ENCODE results near the gene EHD4. TPM values are rescaled to one million over a fixed set of nuclear protein-coding genes. Genes with fewer than 3 reads are reported as not detected.

Gene EHD4
- total and polyA plus RNA-seq, 2 donors (not counting 3 experiments of a cell fraction or from before 2014, with no cell fraction given) = 96.7 to 128 TPM

DNA sequence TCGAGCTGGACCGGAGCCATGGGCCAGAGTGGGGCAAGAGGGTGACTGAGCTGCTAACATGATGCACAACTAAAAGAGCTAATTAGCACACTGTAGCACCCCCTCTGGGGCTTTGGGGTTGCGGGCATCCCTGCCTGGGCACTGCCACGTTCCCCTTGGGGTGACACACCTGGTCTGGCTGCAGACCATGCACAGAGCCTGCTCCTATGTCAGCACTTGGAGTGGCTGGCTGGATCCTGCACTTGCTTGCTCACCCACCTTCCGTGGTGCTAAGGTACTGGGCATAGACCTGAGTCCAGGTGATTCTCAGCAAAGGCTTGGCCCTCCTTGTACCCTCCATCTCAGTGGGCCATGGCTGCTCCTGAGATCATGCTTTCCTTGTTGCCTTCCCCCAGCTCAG is 65.7 kb downstream of the EHD4 start:
- Histone ChIP-seq H3K9ac (replicated peaks; ENCODE audit: extremely low read depth, insufficient read depth, low read length) (no peak overlapping the region), H3K9me3 (replicated peaks; ENCODE audit: control insufficient read depth, insufficient read depth, low read length) (no peaks in the 10 kb centered on the region), H4K20me1 (replicated peaks; ENCODE audit: control insufficient read depth, extremely low read depth, insufficient read depth, low read length) (no peaks in the 10 kb centered on the region), H3K27ac (ENCODE audit: insufficient read depth, low read depth, low read length) (no peak overlapping the region), H3K4me2 (ENCODE audit: insufficient read depth, low read length) (no peak overlapping the region), H3K9me1 (replicated peaks; ENCODE audit: control insufficient read depth, extremely low read depth, insufficient read depth, low read length) (no peaks in the 10 kb centered on the region), H2AFZ (ENCODE audit: low read depth, low read length) (no peak overlapping the region), H3K4me1 (ENCODE audit: control insufficient read depth, extremely low read depth, insufficient read depth, low read length) (no peaks in the 10 kb centered on the region), H3K4me3 (replicated peaks in 1 of 3; ENCODE audit: insufficient read depth in 1 of 3, low read depth in 1 of 3, low read length in 3 of 3) (no peak overlapping the region), H3K79me2 (ENCODE audit: control insufficient read depth, insufficient read depth, low read length) (peaks cover 75% of the 10 kb centered on the region), H3K36me3 (ENCODE audit: control insufficient read depth in 2 of 2, extremely low read depth in 1 of 2, insufficient read depth in 2 of 2, low read length in 2 of 2) (peaks cover 46 to 47% of the 10 kb centered on the region in 2 experiments), H3K27me3 (ENCODE audit: control insufficient read depth in 2 of 2, insufficient read depth in 2 of 2, low read length in 2 of 2) (no peaks in the 10 kb centered on the region)
- FAIRE-seq = no peak
- BruUV-seq (replicated peaks) = no TSS peak
- intact Hi-C loops (cut with micrococcal nuclease) (no loop called here), dilution Hi-C loops (cut with MboI; ENCODE audit: extremely low pct_ligation_motif_present, low sequenced_read_pairs) (no loop called here)
- CTCF ChIA-PET = interaction anchor here (1.0 to 1.7 kb wide), 6 partner anchors 9 to 441 kb away, joined by 3 to 5 read pairs (median 4); no protein-coding TSS in a partner anchor
- POLR2A ChIA-PET = no interaction called here
- TF ChIP-seq FOS (IDR thresholded peaks at IDR 0.05; ENCODE audit: borderline replicate concordance, insufficient read depth, low read length) (no peak), EZH2 (IDR thresholded peaks at IDR 0.05; ENCODE audit: borderline replicate concordance, low read depth, low read length, severe bottlenecking) (no peak), GATA2 (IDR thresholded peaks at IDR 0.05; ENCODE audit: insufficient read depth, insufficient read length, low read depth, low read length) (no peak), MYC (IDR thresholded peaks at IDR 0.05; ENCODE audit: low read depth, low read length) (no peak)
- no peak for DNase-seq (ENCODE audit: low read depth, low spot score)

DNA sequence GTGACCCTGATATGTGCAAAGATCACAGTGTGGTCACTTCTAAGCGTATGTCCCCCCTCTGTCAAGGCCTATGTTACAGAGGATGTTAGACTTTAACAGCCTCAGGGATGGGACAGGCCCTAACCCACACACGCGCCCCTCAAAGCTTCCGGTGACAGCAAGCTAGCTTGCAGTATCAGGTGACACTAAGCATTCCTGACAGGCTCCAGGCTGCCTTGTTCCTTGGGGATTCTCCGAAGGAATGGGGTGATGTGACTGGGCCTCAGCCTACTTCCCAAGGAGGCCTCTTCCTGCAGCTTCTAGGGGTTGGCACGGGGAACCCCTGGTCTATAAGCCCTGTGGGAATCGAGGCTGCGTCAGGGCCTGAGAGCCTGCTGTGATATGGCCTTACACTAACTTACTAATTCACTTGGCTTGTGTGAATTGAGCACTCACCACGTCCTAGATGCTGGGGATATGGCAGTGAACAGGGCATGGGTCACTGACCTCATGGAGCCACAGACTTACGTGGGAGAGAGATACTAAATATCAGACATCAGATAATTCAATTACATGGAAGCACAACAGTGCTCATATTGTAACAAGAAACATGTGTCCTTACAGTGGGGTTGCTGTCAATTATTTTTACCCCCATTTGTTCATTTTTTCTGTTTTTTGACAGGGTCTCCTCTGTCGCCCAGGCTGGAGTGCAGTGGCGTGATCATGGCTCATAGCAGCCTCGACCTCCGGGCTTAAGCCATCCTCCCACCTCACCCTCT is 67.1 kb downstream of the EHD4 start:
- no peak overlapping the region for H2AFZ ChIP-seq (ENCODE audit: low read depth, low read length)
- FAIRE-seq = no peak
- H3K79me2 ChIP-seq (ENCODE audit: control insufficient read depth, insufficient read depth, low read length) = peaks cover 63% of the 10 kb centered on the region
- no peaks in the 10 kb centered on the region for H3K4me1 ChIP-seq (ENCODE audit: control insufficient read depth, extremely low read depth, insufficient read depth, low read length)
- H3K9ac ChIP-seq (replicated peaks; ENCODE audit: extremely low read depth, insufficient read depth, low read length) = no peak overlapping the region
- no peak overlapping the region for H3K4me2 ChIP-seq (ENCODE audit: insufficient read depth, low read length)
- H3K27ac ChIP-seq (ENCODE audit: insufficient read depth, low read depth, low read length) = no peak overlapping the region
- intact Hi-C loops (cut with micrococcal nuclease) (no loop called here), dilution Hi-C loops (cut with MboI; ENCODE audit: extremely low pct_ligation_motif_present, low sequenced_read_pairs) (no loop called here)
- H3K9me1 ChIP-seq (replicated peaks; ENCODE audit: control insufficient read depth, extremely low read depth, insufficient read depth, low read length) = no peaks in the 10 kb centered on the region
- H4K20me1 ChIP-seq (replicated peaks; ENCODE audit: control insufficient read depth, extremely low read depth, insufficient read depth, low read length) = no peaks in the 10 kb centered on the region
- DNase-seq (ENCODE audit: low read depth, low spot score) = no peak
- H3K36me3 ChIP-seq (ENCODE audit: control insufficient read depth in 2 of 2, extremely low read depth in 1 of 2, insufficient read depth in 2 of 2, low read length in 2 of 2) = peaks cover 47 to 54% of the 10 kb centered on the region in 2 experiments
- H3K4me3 ChIP-seq (replicated peaks in 1 of 3; ENCODE audit: insufficient read depth in 1 of 3, low read depth in 1 of 3, low read length in 3 of 3) = no peak overlapping the region
- H3K9me3 ChIP-seq (replicated peaks; ENCODE audit: control insufficient read depth, insufficient read depth, low read length) = no peaks in the 10 kb centered on the region
- TF ChIP-seq JUN (IDR thresholded peaks at IDR 0.05; ENCODE audit: borderline replicate concordance, insufficient read depth, insufficient read length, low read depth) (no peak), FOS (IDR thresholded peaks at IDR 0.05; ENCODE audit: borderline replicate concordance, insufficient read depth, low read length) (no peak), MYC (IDR thresholded peaks at IDR 0.05; ENCODE audit: low read depth, low read length) (no peak), POLR2A (IDR thresholded peaks at IDR 0.05; ENCODE audit: low read depth, low read length) (no peak), POLR2AphosphoS5 (IDR thresholded peaks at IDR 0.05; ENCODE audit: insufficient read depth, low read depth, low read length) (no peak), GATA2 (IDR thresholded peaks at IDR 0.05; ENCODE audit: insufficient read depth, insufficient read length, low read depth, low read length) (no peak)
- TF ChIP-seq, protein P1, sequence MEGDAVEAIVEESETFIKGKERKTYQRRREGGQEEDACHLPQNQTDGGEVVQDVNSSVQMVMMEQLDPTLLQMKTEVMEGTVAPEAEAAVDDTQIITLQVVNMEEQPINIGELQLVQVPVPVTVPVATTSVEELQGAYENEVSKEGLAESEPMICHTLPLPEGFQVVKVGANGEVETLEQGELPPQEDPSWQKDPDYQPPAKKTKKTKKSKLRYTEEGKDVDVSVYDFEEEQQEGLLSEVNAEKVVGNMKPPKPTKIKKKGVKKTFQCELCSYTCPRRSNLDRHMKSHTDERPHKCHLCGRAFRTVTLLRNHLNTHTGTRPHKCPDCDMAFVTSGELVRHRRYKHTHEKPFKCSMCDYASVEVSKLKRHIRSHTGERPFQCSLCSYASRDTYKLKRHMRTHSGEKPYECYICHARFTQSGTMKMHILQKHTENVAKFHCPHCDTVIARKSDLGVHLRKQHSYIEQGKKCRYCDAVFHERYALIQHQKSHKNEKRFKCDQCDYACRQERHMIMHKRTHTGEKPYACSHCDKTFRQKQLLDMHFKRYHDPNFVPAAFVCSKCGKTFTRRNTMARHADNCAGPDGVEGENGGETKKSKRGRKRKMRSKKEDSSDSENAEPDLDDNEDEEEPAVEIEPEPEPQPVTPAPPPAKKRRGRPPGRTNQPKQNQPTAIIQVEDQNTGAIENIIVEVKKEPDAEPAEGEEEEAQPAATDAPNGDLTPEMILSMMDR (IDR thresholded peaks at IDR 0.05; ENCODE audit: extremely low read depth in 1 of 2, insufficient read depth in 1 of 2, low read depth in 1 of 2, low read length in 2 of 2) = no peak
- BruUV-seq (replicated peaks) = no TSS peak
- no peaks in the 10 kb centered on the region for H3K27me3 ChIP-seq (ENCODE audit: control insufficient read depth in 2 of 2, insufficient read depth in 2 of 2, low read length in 2 of 2)
- CTCF ChIA-PET = interaction anchor here (0.6 to 3.8 kb wide), 53 partner anchors 8 to 440 kb away, joined by 3 to 41 read pairs (median 4); partner anchors contain the start of genes EHD4 and MAPKBP1
- POLR2A ChIA-PET = interaction anchor here (0.6 kb wide), 1 partner anchor 123 kb away, joined by 3 read pairs; no protein-coding TSS in a partner anchor
